Mucosa of descending colon (tissue), 3 donors: ENCODE data around the gene POLD2. TPM values are rescaled to one million over a fixed set of nuclear protein-coding genes. Genes with fewer than 3 reads are reported as not detected.

Source experiments
- ATAC-seq: fragments of 200-7000 bp; cut with Tn5 transposase; one replicate; pipeline ENCODE4 v1.9.1; 2020; ENCODE audit warnings: mild to moderate bottlenecking, moderate library complexity
- DNase-seq, 3 donors: peaks; one replicate each; pipeline ENCODE4 v3.0.0-alpha.2; 2020
- H3K36me3 ChIP-seq: fragments of 200-600 bp; one replicate; pipeline ENCODE4 v1.8.0; 2021; ENCODE audit warnings: low read depth, mild to moderate bottlenecking
- H3K4me1 ChIP-seq: fragments of 200-600 bp; one replicate; pipeline ENCODE4 v1.8.0; 2021; ENCODE audit warnings: low read depth, mild to moderate bottlenecking
- H3K4me3 ChIP-seq: fragments of 200-600 bp; one replicate; pipeline ENCODE4 v1.8.0; 2021; ENCODE audit warnings: mild to moderate bottlenecking
- H3K9me3 ChIP-seq: fragments of 200-600 bp; one replicate; pipeline ENCODE4 v1.8.0; 2021; ENCODE audit warnings: mild to moderate bottlenecking
- CTCF ChIP-seq: fragments of 200-600 bp; IDR thresholded peaks from one replicate; pipeline ENCODE4 v1.8.0; 2022; ENCODE audit warnings: antibody characterized with exemption, mild to moderate bottlenecking
- intact Hi-C, 2 donors: fragments of 100-400 bp; cut with DNase I in 1 of 2; cut with micrococcal nuclease in 1 of 2; formaldehyde crosslinking; loops; one replicate each; pipeline versions ENCODE4 v1.11.0 to v1.11.1; 2022; cut with DNase I, micrococcal nuclease
- total RNA-seq, 3 donors: library from RNA; stranded (reverse); fragmentation: NEBNext Ultra II Directional in 2 of 3; extraction: Animal tissue kit (Norgen Biotek cat#: 25700) in 2 of 3; gene quantifications; one replicate each; pipeline versions ENCODE4 v1.2.1 to v1.2.4, GENCODE V29; 2021 to 2023
- donor health status: DM: no; HTN: no; CAD: no; lungs with moderate emphysema.
- donor health status: DM: no; HTN: no; CAD: no.
- donor health status: DM: no; HTN: yes; CAD: no.

The POLD2 gene
- total RNA-seq, 3 donors from 2014 or later, result 51.5 to 57.0 (median 52.0) TPM

GRCh38 chr7:44150966-44151941 is 27.9 kb upstream of the POLD2 start:
- H3K4me3 ChIP-seq, result no peak overlapping the region
- no peaks in the 10 kb centered on the region for H3K4me1 ChIP-seq
- intact Hi-C loops, result no loop called here
- TF ChIP-seq CTCF, result no peak
- H3K36me3 ChIP-seq, result no peaks in the 10 kb centered on the region
- DNase-seq (no peak), ATAC-seq (no peak)
- H3K9me3 ChIP-seq, result no peaks in the 10 kb centered on the region

- no peak for TF ChIP-seq CTCF
- Histone ChIP-seq H3K9me3 (no peaks in the 10 kb centered on the region), H3K4me3 (no peak overlapping the region), H3K36me3 (no peaks in the 10 kb centered on the region), H3K4me1 (no peaks in the 10 kb centered on the region)
- intact Hi-C loops, result no loop called here
- no peak for ATAC-seq
- DNase-seq, result no peak
Measured at GRCh38 chr7:44150466-44150832, 27.1 kb upstream of the POLD2 start.

GRCh38 chr7:44149571-44150465 is 26.5 kb upstream of the POLD2 start:
- H3K4me1 ChIP-seq, result no peaks in the 10 kb centered on the region
- DNase-seq (no peak), ATAC-seq (no peak)
- no peaks in the 10 kb centered on the region for H3K36me3 ChIP-seq
- H3K4me3 ChIP-seq, result no peak overlapping the region
- no peak for TF ChIP-seq CTCF
- intact Hi-C loops, result no loop called here
- no peaks in the 10 kb centered on the region for H3K9me3 ChIP-seq

- Histone ChIP-seq H3K4me1 (no peaks in the 10 kb centered on the region), H3K36me3 (no peaks in the 10 kb centered on the region), H3K9me3 (no peaks in the 10 kb centered on the region), H3K4me3 (no peak overlapping the region)
- no peak for DNase-seq
- TF ChIP-seq CTCF, result no peak
- ATAC-seq, result no peak
- intact Hi-C loops, result no loop called here
Measured at GRCh38 chr7:44148961-44149536, 25.7 kb upstream of the POLD2 start.

GRCh38 chr7:44148166-44148565 is 24.8 kb upstream of the POLD2 start:
- no peaks in the 10 kb centered on the region for H3K4me1 ChIP-seq
- ATAC-seq (no peak), DNase-seq (no peak)
- no peak for TF ChIP-seq CTCF
- H3K9me3 ChIP-seq, result no peaks in the 10 kb centered on the region
- no peak overlapping the region for H3K4me3 ChIP-seq
- no peaks in the 10 kb centered on the region for H3K36me3 ChIP-seq
- intact Hi-C loops, result no loop called here
